ENCODE measurements around the gene RPL28. TPM values are rescaled to one million over a fixed set of nuclear protein-coding genes. Genes with fewer than 3 reads are reported as not detected.

Gene RPL28
- total and polyA plus RNA-seq, 2 of the 13 experiments (the other 11 are each of a cell fraction or from before 2014, with no cell fraction given): 105 to 420 TPM

DNA sequence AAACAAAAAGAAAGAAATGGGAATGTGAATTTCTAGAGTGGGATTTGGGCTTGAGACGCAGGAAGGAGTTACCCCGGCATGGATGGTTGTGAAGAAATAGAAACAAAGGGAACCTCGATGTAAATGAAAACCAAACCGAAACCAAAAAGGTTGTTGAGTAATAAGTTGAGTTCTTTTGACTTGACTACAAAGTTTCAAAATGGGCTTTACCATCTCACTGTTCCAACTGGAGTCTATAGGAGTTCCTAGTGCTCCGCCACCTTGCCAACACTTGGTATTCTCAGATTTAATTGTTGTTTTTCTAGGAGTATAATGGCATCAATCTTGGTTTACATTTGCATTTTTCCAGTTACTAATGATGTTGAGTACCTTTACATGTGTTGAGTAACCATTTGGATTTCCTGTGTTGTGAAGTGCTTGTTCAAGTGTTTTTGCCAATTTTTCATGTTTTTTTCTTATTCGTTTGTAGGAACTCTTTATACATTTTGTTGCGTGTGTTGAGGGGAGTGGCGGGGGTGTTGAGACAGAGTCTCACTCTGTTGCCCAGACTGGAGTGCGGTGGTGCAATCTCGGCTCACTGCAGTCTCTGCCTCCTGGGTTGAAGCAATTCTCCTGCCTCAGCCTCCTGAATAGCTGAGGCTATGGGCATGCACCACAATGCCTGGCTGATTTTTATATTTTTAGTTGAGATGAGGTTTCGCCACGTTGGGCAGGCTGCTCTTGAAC is 12.6 kb downstream of the RPL28 start:
- Histone ChIP-seq H3K79me2 (ENCODE audit: insufficient read depth, low read length) (no peaks in the 10 kb centered on the region), H3K9me3 (ENCODE audit: low read length) (no peaks in the 10 kb centered on the region), H3K4me1 (ENCODE audit: insufficient read depth, low read length) (peaks cover 14% of the 10 kb centered on the region), H3K9ac (ENCODE audit: insufficient read depth, low read depth, low read length) (no peak overlapping the region), H3K27me3 (ENCODE audit: control insufficient read depth in 1 of 2, insufficient read depth in 2 of 2, low read length in 2 of 2) (no peaks in the 10 kb centered on the region), H4K20me1 (ENCODE audit: insufficient read depth, low read length) (no peaks in the 10 kb centered on the region), H3K36me3 (replicated peaks in 1 of 2; ENCODE audit: control insufficient read depth in 1 of 2, insufficient read depth in 2 of 2, low read length in 2 of 2) (peaks cover 2 to 13% of the 10 kb centered on the region in 2 experiments; a peak in 2 of 5 replicates), H3K4me3 (replicated peaks in 1 of 3; ENCODE audit: insufficient read depth in 1 of 3, low read depth in 2 of 3, low read length in 3 of 3) (no peak overlapping the region), H3K27ac (ENCODE audit: extremely low read length, insufficient read depth, low read length) (no peak overlapping the region), H2AFZ (ENCODE audit: low read length) (no peak overlapping the region), H3K4me2 (ENCODE audit: low read depth, low read length) (no peak overlapping the region)
- TF ChIP-seq FOXA1 (IDR thresholded peaks at IDR 0.05) (no peak), FOXA1 (CRISPR knock-in tag; IDR thresholded peaks at IDR 0.05) (no peak), ZNF264 (CRISPR knock-in tag; IDR thresholded peaks at IDR 0.05) (no peak), ZNF7 (CRISPR knock-in tag; IDR thresholded peaks at IDR 0.05) (peak; percentile 53; the same call in 1 of the 2 replicates)
- TF ChIP-seq, protein P1, sequence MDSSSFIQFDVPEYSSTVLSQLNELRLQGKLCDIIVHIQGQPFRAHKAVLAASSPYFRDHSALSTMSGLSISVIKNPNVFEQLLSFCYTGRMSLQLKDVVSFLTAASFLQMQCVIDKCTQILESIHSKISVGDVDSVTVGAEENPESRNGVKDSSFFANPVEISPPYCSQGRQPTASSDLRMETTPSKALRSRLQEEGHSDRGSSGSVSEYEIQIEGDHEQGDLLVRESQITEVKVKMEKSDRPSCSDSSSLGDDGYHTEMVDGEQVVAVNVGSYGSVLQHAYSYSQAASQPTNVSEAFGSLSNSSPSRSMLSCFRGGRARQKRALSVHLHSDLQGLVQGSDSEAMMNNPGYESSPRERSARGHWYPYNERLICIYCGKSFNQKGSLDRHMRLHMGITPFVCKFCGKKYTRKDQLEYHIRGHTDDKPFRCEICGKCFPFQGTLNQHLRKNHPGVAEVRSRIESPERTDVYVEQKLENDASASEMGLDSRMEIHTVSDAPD (CRISPR knock-in tag; IDR thresholded peaks at IDR 0.05): no peak
- no TSS peak for BruUV-seq (replicated peaks)
- in situ Hi-C loops (cut with HindIII; ENCODE audit: extremely low pct_ligation_motif_present, low pct_unique_long_range_greater_than_20kb) (no loop called here), intact Hi-C loops (cut with micrococcal nuclease; ENCODE audit: unreplicated experiment) (no loop called here)
- no peak for DNase-seq (ENCODE audit: low spot score)
- POLR2A ChIA-PET: no interaction called here
- no peak for ATAC-seq
- CTCF ChIA-PET (ENCODE audit: low intra/inter-chr PET ratio, low total read pairs): no interaction called here
- FAIRE-seq: no peak
- 89% methylated on average over 12 of the region's 12 CpGs for WGBS (ENCODE audit: low lambda C conversion rate)

DNA sequence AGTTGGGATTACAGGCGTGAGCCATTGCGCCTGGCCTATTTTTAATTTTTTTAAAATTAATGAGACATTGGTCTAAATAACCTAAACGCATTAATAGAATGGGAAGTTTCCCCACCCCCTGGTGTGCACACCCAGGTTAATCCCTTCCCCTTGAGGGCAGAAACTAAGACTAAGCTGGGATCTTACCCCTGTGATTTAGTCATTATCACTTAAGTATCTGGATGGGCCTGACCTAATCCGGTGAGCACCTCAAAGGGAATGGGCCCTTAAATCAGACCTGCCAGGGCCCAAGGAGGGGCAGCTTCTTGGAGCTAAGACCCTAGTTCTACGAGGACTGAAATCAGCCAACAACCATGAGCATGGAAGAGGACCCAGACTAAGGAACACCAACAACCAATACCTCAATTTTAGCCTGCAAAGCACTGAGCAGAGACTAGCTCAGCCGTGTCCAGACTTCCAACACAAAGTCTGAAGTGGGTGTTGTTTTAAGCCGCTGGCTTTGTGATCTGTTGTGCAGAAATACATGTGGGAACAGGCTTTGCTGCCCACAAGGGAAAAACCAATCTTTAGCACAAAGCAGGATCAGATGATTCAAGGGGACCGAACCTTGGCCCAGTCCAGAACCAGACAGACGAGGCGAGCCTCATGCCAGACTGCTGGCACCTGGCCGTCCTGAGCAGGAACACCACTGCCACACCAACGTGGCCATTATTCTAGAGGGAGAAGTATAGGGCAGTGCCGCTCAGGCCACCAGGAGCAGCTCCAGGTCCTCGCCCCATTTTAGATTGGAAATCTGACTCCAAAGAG is 14.8 kb downstream of the RPL28 start:
- H3K4me1 ChIP-seq (ENCODE audit: insufficient read depth, low read length): peaks cover 2% of the 10 kb centered on the region
- H3K27me3 ChIP-seq (ENCODE audit: control insufficient read depth in 1 of 2, insufficient read depth in 2 of 2, low read length in 2 of 2): no peaks in the 10 kb centered on the region
- H4K20me1 ChIP-seq (ENCODE audit: insufficient read depth, low read length): no peaks in the 10 kb centered on the region
- no peak overlapping the region for H3K4me2 ChIP-seq (ENCODE audit: low read depth, low read length)
- intact Hi-C loops (cut with micrococcal nuclease; ENCODE audit: unreplicated experiment): no loop called here
- no peaks in the 10 kb centered on the region for H3K9me3 ChIP-seq (ENCODE audit: low read length)
- ATAC-seq (no peak), DNase-seq (ENCODE audit: low spot score) (no peak), FAIRE-seq (no peak)
- POLR2A ChIA-PET: interaction anchor here (0.7 to 1.4 kb wide), 3 partner anchors 12 to 67 kb away, joined by 3 read pairs; partner anchors contain the start of gene KMT5C
- H3K79me2 ChIP-seq (ENCODE audit: insufficient read depth, low read length): peaks cover 1% of the 10 kb centered on the region
- H3K4me3 ChIP-seq (replicated peaks in 1 of 3; ENCODE audit: insufficient read depth in 1 of 3, low read depth in 2 of 3, low read length in 3 of 3): no peak overlapping the region
- no peak overlapping the region for H2AFZ ChIP-seq (ENCODE audit: low read length)
- H3K36me3 ChIP-seq (replicated peaks in 1 of 2; ENCODE audit: control insufficient read depth in 1 of 2, insufficient read depth in 2 of 2, low read length in 2 of 2): peaks cover 6 to 24% of the 10 kb centered on the region in 2 experiments; a peak in 4 of 5 replicates
- 97% methylated on average over 11 of the region's 14 CpGs for WGBS (ENCODE audit: low lambda C conversion rate)
- CTCF ChIA-PET (ENCODE audit: low intra/inter-chr PET ratio, low total read pairs): no interaction called here
- no peak overlapping the region for H3K9ac ChIP-seq (ENCODE audit: insufficient read depth, low read depth, low read length)
- in situ Hi-C loops (cut with HindIII; ENCODE audit: extremely low pct_ligation_motif_present, low pct_unique_long_range_greater_than_20kb): no loop called here
- TF ChIP-seq RARA (CRISPR knock-in tag; IDR thresholded peaks at IDR 0.05) (no peak), PHF5A (CRISPR knock-in tag; IDR thresholded peaks at IDR 0.05; ENCODE audit: low read depth, unreplicated experiment) (no peak), KDM5B (CRISPR knock-in tag; IDR thresholded peaks at IDR 0.05; ENCODE audit: borderline replicate concordance) (no peak), ZNF234 (CRISPR knock-in tag; conservative IDR thresholded peaks at IDR 0.05) (no peak), REXO4 (CRISPR knock-in tag; IDR thresholded peaks at IDR 0.05; ENCODE audit: borderline replicate concordance) (no peak), GPN1 (CRISPR knock-in tag; IDR thresholded peaks at IDR 0.05; ENCODE audit: borderline replicate concordance) (no peak), SIX1 (CRISPR knock-in tag; IDR thresholded peaks at IDR 0.05; ENCODE audit: borderline replicate concordance) (no peak), SCMH1 (CRISPR knock-in tag; IDR thresholded peaks at IDR 0.05; ENCODE audit: borderline replicate concordance) (no peak)
- TF ChIP-seq, protein P2, sequence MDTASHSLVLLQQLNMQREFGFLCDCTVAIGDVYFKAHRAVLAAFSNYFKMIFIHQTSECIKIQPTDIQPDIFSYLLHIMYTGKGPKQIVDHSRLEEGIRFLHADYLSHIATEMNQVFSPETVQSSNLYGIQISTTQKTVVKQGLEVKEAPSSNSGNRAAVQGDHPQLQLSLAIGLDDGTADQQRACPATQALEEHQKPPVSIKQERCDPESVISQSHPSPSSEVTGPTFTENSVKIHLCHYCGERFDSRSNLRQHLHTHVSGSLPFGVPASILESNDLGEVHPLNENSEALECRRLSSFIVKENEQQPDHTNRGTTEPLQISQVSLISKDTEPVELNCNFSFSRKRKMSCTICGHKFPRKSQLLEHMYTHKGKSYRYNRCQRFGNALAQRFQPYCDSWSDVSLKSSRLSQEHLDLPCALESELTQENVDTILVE (CRISPR knock-in tag; IDR thresholded peaks at IDR 0.05): no peak
- no peak overlapping the region for H3K27ac ChIP-seq (ENCODE audit: extremely low read length, insufficient read depth, low read length)
- BruUV-seq (replicated peaks): no TSS peak

Data from HepG2 (cell line).